Measurements from ENCODE around the gene FIGLA. TPM values are rescaled to one million over a fixed set of nuclear protein-coding genes. Genes with fewer than 3 reads are reported as not detected.
A peak's percentile ranks its signal among the peaks of the same experiment; 100 is the strongest.

Gene FIGLA
- total and polyA plus RNA-seq, 2 experiments from 2014 or later, result not detected

DNA sequence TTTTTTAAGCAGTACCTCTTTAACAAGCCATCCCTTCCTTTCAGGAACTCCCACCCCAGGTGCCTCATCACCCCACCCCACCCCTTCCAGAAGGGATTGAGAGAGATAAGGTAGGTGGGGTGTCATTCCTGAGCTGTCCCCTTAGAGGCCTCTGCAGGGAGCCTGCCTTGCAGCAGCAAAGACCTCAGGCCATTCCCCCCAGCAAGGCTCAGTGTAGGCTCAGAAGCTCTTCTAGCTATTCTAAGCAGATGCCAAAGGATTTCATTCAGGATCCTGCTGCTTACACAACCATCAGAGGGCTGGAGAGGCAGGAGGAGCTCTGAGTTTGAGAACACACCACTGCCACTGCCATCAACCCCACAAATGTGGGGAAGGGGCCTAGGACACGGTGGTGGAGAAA lies 5.8 kb upstream of the FIGLA start:
- H3K36me3 ChIP-seq (ENCODE audit: insufficient read depth), result no peaks in the 10 kb centered on the region
- peaks cover 21% of the 10 kb centered on the region for H3K27me3 Mint-ChIP-seq (ENCODE audit: insufficient read depth, low read depth, poor library complexity)
- no peak overlapping the region for H3K27ac ChIP-seq (ENCODE audit: low read depth)
- peaks cover 7% of the 10 kb centered on the region for H3K36me3 Mint-ChIP-seq (ENCODE audit: low read depth)
- no peak overlapping the region for H3K4me3 Mint-ChIP-seq
- peaks cover under 1% of the 10 kb centered on the region; the same call in 1 of the 2 replicates for H3F3A ChIP-seq (replicated peaks; ENCODE audit: low read depth)
- no peaks in the 10 kb centered on the region for H3K79me2 ChIP-seq (replicated peaks; ENCODE audit: insufficient read depth)
- H4K20me1 ChIP-seq (replicated peaks; ENCODE audit: insufficient read depth), result 0 out of 2 replicates have a peak, but pooled peaks cover 3% of the 10 kb centered on the region
- ATAC-seq (peak; percentile 76), DNase-seq (ENCODE audit: low spot score) (no peak)
- peaks cover 19% of the 10 kb centered on the region for H3K9me3 Mint-ChIP-seq
- H3K9me2 ChIP-seq (ENCODE audit: insufficient read depth), result no peaks in the 10 kb centered on the region
- H3K4me1 ChIP-seq (ENCODE audit: insufficient read depth), result peaks cover 3% of the 10 kb centered on the region; the same call in 1 of the 2 replicates
- no peak overlapping the region for H3K27ac Mint-ChIP-seq
- H3K4me3 ChIP-seq, result no peak overlapping the region
- no peak for TF ChIP-seq ZNF331 (CRISPR knock-in tag; IDR thresholded peaks at IDR 0.05; ENCODE audit: low read depth)
- TF ChIP-seq, protein P1, sequence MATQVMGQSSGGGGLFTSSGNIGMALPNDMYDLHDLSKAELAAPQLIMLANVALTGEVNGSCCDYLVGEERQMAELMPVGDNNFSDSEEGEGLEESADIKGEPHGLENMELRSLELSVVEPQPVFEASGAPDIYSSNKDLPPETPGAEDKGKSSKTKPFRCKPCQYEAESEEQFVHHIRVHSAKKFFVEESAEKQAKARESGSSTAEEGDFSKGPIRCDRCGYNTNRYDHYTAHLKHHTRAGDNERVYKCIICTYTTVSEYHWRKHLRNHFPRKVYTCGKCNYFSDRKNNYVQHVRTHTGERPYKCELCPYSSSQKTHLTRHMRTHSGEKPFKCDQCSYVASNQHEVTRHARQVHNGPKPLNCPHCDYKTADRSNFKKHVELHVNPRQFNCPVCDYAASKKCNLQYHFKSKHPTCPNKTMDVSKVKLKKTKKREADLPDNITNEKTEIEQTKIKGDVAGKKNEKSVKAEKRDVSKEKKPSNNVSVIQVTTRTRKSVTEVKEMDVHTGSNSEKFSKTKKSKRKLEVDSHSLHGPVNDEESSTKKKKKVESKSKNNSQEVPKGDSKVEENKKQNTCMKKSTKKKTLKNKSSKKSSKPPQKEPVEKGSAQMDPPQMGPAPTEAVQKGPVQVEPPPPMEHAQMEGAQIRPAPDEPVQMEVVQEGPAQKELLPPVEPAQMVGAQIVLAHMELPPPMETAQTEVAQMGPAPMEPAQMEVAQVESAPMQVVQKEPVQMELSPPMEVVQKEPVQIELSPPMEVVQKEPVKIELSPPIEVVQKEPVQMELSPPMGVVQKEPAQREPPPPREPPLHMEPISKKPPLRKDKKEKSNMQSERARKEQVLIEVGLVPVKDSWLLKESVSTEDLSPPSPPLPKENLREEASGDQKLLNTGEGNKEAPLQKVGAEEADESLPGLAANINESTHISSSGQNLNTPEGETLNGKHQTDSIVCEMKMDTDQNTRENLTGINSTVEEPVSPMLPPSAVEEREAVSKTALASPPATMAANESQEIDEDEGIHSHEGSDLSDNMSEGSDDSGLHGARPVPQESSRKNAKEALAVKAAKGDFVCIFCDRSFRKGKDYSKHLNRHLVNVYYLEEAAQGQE (IDR thresholded peaks at IDR 0.05; ENCODE audit: unreplicated experiment), result no peak
- no peak for TF ChIP-seq NANOG (IDR thresholded peaks at IDR 0.05; ENCODE audit: borderline replicate concordance)
- TF ChIP-seq, protein P2, sequence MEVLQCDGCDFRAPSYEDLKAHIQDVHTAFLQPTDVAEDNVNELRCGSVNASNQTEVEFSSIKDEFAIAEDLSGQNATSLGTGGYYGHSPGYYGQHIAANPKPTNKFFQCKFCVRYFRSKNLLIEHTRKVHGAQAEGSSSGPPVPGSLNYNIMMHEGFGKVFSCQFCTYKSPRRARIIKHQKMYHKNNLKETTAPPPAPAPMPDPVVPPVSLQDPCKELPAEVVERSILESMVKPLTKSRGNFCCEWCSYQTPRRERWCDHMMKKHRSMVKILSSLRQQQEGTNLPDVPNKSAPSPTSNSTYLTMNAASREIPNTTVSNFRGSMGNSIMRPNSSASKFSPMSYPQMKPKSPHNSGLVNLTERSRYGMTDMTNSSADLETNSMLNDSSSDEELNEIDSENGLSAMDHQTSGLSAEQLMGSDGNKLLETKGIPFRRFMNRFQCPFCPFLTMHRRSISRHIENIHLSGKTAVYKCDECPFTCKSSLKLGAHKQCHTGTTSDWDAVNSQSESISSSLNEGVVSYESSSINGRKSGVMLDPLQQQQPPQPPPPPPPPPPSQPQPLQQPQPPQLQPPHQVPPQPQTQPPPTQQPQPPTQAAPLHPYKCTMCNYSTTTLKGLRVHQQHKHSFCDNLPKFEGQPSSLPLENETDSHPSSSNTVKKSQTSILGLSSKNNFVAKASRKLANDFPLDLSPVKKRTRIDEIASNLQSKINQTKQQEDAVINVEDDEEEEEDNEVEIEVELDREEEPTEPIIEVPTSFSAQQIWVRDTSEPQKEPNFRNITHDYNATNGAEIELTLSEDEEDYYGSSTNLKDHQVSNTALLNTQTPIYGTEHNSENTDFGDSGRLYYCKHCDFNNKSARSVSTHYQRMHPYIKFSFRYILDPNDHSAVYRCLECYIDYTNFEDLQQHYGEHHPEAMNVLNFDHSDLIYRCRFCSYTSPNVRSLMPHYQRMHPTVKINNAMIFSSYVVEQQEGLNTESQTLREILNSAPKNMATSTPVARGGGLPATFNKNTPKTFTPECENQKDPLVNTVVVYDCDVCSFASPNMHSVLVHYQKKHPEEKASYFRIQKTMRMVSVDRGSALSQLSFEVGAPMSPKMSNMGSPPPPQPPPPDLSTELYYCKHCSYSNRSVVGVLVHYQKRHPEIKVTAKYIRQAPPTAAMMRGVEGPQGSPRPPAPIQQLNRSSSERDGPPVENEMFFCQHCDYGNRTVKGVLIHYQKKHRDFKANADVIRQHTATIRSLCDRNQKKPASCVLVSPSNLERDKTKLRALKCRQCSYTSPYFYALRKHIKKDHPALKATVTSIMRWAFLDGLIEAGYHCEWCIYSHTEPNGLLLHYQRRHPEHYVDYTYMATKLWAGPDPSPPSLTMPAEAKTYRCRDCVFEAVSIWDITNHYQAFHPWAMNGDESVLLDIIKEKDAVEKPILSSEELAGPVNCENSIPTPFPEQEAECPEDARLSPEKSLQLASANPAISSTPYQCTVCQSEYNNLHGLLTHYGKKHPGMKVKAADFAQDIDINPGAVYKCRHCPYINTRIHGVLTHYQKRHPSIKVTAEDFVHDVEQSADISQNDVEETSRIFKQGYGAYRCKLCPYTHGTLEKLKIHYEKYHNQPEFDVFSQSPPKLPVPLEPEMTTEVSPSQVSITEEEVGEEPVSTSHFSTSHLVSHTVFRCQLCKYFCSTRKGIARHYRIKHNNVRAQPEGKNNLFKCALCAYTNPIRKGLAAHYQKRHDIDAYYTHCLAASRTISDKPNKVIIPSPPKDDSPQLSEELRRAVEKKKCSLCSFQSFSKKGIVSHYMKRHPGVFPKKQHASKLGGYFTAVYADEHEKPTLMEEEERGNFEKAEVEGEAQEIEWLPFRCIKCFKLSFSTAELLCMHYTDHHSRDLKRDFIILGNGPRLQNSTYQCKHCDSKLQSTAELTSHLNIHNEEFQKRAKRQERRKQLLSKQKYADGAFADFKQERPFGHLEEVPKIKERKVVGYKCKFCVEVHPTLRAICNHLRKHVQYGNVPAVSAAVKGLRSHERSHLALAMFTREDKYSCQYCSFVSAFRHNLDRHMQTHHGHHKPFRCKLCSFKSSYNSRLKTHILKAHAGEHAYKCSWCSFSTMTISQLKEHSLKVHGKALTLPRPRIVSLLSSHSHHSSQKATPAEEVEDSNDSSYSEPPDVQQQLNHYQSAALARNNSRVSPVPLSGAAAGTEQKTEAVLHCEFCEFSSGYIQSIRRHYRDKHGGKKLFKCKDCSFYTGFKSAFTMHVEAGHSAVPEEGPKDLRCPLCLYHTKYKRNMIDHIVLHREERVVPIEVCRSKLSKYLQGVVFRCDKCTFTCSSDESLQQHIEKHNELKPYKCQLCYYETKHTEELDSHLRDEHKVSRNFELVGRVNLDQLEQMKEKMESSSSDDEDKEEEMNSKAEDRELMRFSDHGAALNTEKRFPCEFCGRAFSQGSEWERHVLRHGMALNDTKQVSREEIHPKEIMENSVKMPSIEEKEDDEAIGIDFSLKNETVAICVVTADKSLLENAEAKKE (CRISPR knock-in tag; IDR thresholded peaks at IDR 0.05), result no peak
- TF ChIP-seq STAT1 (IDR thresholded peaks at IDR 0.05; ENCODE audit: unreplicated experiment), result no peak
- TF ChIP-seq EZH2 (IDR thresholded peaks at IDR 0.05; ENCODE audit: low read depth, unreplicated experiment), result no peak
- no peak for TF ChIP-seq CREB1 (CRISPR knock-in tag; IDR thresholded peaks at IDR 0.05; ENCODE audit: low read depth)
- no peak for TF ChIP-seq POLR2AphosphoS5 (IDR thresholded peaks at IDR 0.05; ENCODE audit: low read depth)
- no peak for TF ChIP-seq EZH2phosphoT487 (IDR thresholded peaks at IDR 0.05; ENCODE audit: unreplicated experiment)
- TF ChIP-seq, protein P3, sequence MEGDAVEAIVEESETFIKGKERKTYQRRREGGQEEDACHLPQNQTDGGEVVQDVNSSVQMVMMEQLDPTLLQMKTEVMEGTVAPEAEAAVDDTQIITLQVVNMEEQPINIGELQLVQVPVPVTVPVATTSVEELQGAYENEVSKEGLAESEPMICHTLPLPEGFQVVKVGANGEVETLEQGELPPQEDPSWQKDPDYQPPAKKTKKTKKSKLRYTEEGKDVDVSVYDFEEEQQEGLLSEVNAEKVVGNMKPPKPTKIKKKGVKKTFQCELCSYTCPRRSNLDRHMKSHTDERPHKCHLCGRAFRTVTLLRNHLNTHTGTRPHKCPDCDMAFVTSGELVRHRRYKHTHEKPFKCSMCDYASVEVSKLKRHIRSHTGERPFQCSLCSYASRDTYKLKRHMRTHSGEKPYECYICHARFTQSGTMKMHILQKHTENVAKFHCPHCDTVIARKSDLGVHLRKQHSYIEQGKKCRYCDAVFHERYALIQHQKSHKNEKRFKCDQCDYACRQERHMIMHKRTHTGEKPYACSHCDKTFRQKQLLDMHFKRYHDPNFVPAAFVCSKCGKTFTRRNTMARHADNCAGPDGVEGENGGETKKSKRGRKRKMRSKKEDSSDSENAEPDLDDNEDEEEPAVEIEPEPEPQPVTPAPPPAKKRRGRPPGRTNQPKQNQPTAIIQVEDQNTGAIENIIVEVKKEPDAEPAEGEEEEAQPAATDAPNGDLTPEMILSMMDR (conservative IDR thresholded peaks at IDR 0.05; ENCODE audit: low read depth in 2 of 2), result no peak
- TF ChIP-seq ZNF114 (CRISPR knock-in tag; IDR thresholded peaks at IDR 0.05), result no peak
- no peak for TF ChIP-seq JUNB (IDR thresholded peaks at IDR 0.05; ENCODE audit: unreplicated experiment)
- TF ChIP-seq, protein P4, sequence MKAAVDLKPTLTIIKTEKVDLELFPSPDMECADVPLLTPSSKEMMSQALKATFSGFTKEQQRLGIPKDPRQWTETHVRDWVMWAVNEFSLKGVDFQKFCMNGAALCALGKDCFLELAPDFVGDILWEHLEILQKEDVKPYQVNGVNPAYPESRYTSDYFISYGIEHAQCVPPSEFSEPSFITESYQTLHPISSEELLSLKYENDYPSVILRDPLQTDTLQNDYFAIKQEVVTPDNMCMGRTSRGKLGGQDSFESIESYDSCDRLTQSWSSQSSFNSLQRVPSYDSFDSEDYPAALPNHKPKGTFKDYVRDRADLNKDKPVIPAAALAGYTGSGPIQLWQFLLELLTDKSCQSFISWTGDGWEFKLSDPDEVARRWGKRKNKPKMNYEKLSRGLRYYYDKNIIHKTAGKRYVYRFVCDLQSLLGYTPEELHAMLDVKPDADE (IDR thresholded peaks at IDR 0.05), result no peak
- H3K4me2 ChIP-seq, result no peak overlapping the region
- H3K27me3 ChIP-seq (ENCODE audit: insufficient read depth), result peaks cover 59% of the 10 kb centered on the region
- peaks cover 12% of the 10 kb centered on the region for H3K4me1 Mint-ChIP-seq
- no peak overlapping the region for H2AFZ ChIP-seq

Data from GM23338 (cell line).